HEK293 (cell line): Measurements from ENCODE around the gene PLXNA2.

Source experiments
- CTCF ChIA-PET: fragments of 350-600 bp; formaldehyde crosslinking; extraction: SDS; loops from one replicate; lab custom pipeline; 2021; ENCODE audit warnings: antibody characterized with exemption; lab: Yijun Ruan, JAX
- POLR2A ChIA-PET: fragments of 300-600 bp; formaldehyde crosslinking; extraction: SDS; loops from one replicate; lab custom pipeline; 2020; ENCODE audit warnings: antibody characterized with exemption, inconsistent platforms; lab: Yijun Ruan, JAX
- H3K27ac ChIP-seq: fragments of 200-500 bp; sonication (Bioruptor generic); 2 replicates; pipeline ENCODE4 v1.5.1; 2014; ENCODE audit warnings: low read depth, low read length, control low read depth, inconsistent platforms; ENCODE audit errors: extremely low read depth
- H3K36me3 ChIP-seq, 2 experiments: fragments of 200-500 bp in 1 of 2; sonication (Bioruptor generic) in 1 of 2; 1 replicate in 1 of 2; 2 replicates in 1 of 2; pipeline ENCODE4 v1.5.1; 2014 to 2017; ENCODE audit warnings: inconsistent platforms in 2 of 2, low read length in 2 of 2; ENCODE audit not compliant: control insufficient read depth in 2 of 2, insufficient read depth in 1 of 2
- H3K4me1 ChIP-seq: fragments of 200-500 bp; sonication (Bioruptor generic); 2 replicates; pipeline ENCODE4 v1.5.1; 2014; ENCODE audit warnings: mild to moderate bottlenecking, low read length, inconsistent platforms; ENCODE audit not compliant: control insufficient read depth, insufficient read depth
- H3K4me3 ChIP-seq: 2 replicates; pipeline ENCODE4 v1.5.1; 2011; ENCODE audit warnings: low read depth, mild to moderate bottlenecking, control low read depth, low read length, moderate library complexity
- H3K9me3 ChIP-seq: fragments of 200-500 bp; sonication (Bioruptor generic); 2 replicates; pipeline ENCODE4 v1.5.1; 2014; ENCODE audit warnings: low read depth, low read length, inconsistent platforms; ENCODE audit not compliant: control insufficient read depth, insufficient read depth
- ELK4 ChIP-seq: IDR thresholded peaks from 2 replicates; pipeline ENCODE4 v1.6.1; 2011; ENCODE audit warnings: mild to moderate bottlenecking, low read depth, low read length, borderline replicate concordance
- KLF17 ChIP-seq: fragments of 450-650 bp; formaldehyde crosslinking; IDR thresholded peaks from 2 replicates; pipeline ENCODE4 v1.5.1; 2016; ENCODE audit warnings: missing biosample characterization, missing genetic modification characterization
- OVOL3 ChIP-seq: fragments of 450-650 bp; formaldehyde crosslinking; IDR thresholded peaks from 2 replicates; pipeline ENCODE4 v1.5.1; 2016; ENCODE audit warnings: missing biosample characterization, missing genetic modification characterization
- SP2 ChIP-seq: fragments of 450-650 bp; formaldehyde crosslinking; IDR thresholded peaks from 2 replicates; pipeline ENCODE4 v1.5.1; 2016; ENCODE audit warnings: missing biosample characterization, missing genetic modification characterization
- ZEB2 ChIP-seq: fragments of 450-650 bp; formaldehyde crosslinking; IDR thresholded peaks from 2 replicates; pipeline ENCODE4 v1.5.1; 2016; ENCODE audit warnings: missing biosample characterization, missing genetic modification characterization
- ZNF140 ChIP-seq: fragments of 450-650 bp; formaldehyde crosslinking; IDR thresholded peaks from 2 replicates; pipeline ENCODE4 v1.5.1; 2016; ENCODE audit warnings: missing biosample characterization, missing genetic modification characterization
- ZNF18 ChIP-seq: fragments of 450-650 bp; formaldehyde crosslinking; IDR thresholded peaks from 2 replicates; pipeline ENCODE4 v1.5.1; 2016; ENCODE audit warnings: missing biosample characterization, missing genetic modification characterization
- ZNF2 ChIP-seq: fragments of 450-650 bp; formaldehyde crosslinking; IDR thresholded peaks from 2 replicates; pipeline ENCODE4 v1.5.1; 2016; ENCODE audit warnings: missing biosample characterization, missing genetic modification characterization
- ZNF354C ChIP-seq: fragments of 450-650 bp; formaldehyde crosslinking; IDR thresholded peaks from 2 replicates; pipeline ENCODE4 v1.5.1; 2016; ENCODE audit warnings: missing biosample characterization, missing genetic modification characterization, low read depth, borderline replicate concordance
- ZNF37A ChIP-seq: fragments of 450-650 bp; IDR thresholded peaks from 2 replicates; pipeline ENCODE4 v1.5.1; 2018; ENCODE audit warnings: missing biosample characterization, missing genetic modification characterization
- ZNF416 ChIP-seq: fragments of 450-650 bp; formaldehyde crosslinking; IDR thresholded peaks from 2 replicates; pipeline ENCODE4 v1.5.1; 2016; ENCODE audit warnings: missing biosample characterization, missing genetic modification characterization
- ZNF513 ChIP-seq: fragments of 450-650 bp; IDR thresholded peaks from 2 replicates; pipeline ENCODE4 v1.5.1; 2018; ENCODE audit warnings: missing biosample characterization, missing genetic modification characterization
- ZNF558 ChIP-seq: fragments of 450-650 bp; formaldehyde crosslinking; IDR thresholded peaks from 2 replicates; pipeline ENCODE4 v1.5.1; 2016; ENCODE audit warnings: missing biosample characterization, missing genetic modification characterization
- ZNF561 ChIP-seq: fragments of 450-650 bp; IDR thresholded peaks from 2 replicates; pipeline ENCODE4 v1.5.1; 2018; ENCODE audit warnings: missing biosample characterization, missing genetic modification characterization, borderline replicate concordance
- ZNF600 ChIP-seq: fragments of 450-650 bp; formaldehyde crosslinking; IDR thresholded peaks from 2 replicates; pipeline ENCODE4 v1.5.1; 2016; ENCODE audit warnings: missing biosample characterization, missing genetic modification characterization
- ZNF664 ChIP-seq: fragments of 450-650 bp; formaldehyde crosslinking; IDR thresholded peaks from 2 replicates; pipeline ENCODE4 v1.5.1; 2016; ENCODE audit warnings: missing biosample characterization, missing genetic modification characterization
- ZNF704 ChIP-seq: fragments of 450-650 bp; formaldehyde crosslinking; IDR thresholded peaks from 2 replicates; pipeline ENCODE4 v1.5.1; 2016; ENCODE audit warnings: missing biosample characterization, missing genetic modification characterization
- ZNF707 ChIP-seq: fragments of 450-650 bp; formaldehyde crosslinking; IDR thresholded peaks from 2 replicates; pipeline ENCODE4 v1.5.1; 2016; ENCODE audit warnings: missing biosample characterization, missing genetic modification characterization
- ZNF777 ChIP-seq: fragments of 450-650 bp; formaldehyde crosslinking; IDR thresholded peaks from 2 replicates; pipeline ENCODE4 v1.5.1; 2017; ENCODE audit warnings: missing biosample characterization, missing genetic modification characterization, borderline replicate concordance
- ZSCAN18 ChIP-seq: fragments of 450-650 bp; formaldehyde crosslinking; IDR thresholded peaks from 2 replicates; pipeline ENCODE4 v1.5.1; 2016; ENCODE audit warnings: missing biosample characterization, missing genetic modification characterization
- ZSCAN30 ChIP-seq: fragments of 450-650 bp; IDR thresholded peaks from 2 replicates; pipeline ENCODE4 v1.5.1; 2018; ENCODE audit warnings: missing biosample characterization, mild to moderate bottlenecking, missing genetic modification characterization, moderate library complexity

PLXNA2 gene

GRCh38 chr1:208264469-208265121 lies 20.4 kb upstream of the PLXNA2 start:
- no peaks in the 10 kb centered on the region for H3K36me3 ChIP-seq
- peaks cover 3% of the 10 kb centered on the region; the same call in 1 of the 2 replicates for H3K4me1 ChIP-seq
- H3K27ac ChIP-seq = no peak overlapping the region
- no peak overlapping the region for H3K4me3 ChIP-seq
- no peak for TF ChIP-seq ZNF18 (tag by site-specific recombination)
- no peak for TF ChIP-seq ZNF600 (tag by site-specific recombination)
- TF ChIP-seq SP2 (tag by site-specific recombination) = no peak
- no peak for TF ChIP-seq ZNF2 (tag by site-specific recombination)
- TF ChIP-seq ZNF664 (tag by site-specific recombination) = no peak
- no peak for TF ChIP-seq ZNF707 (tag by site-specific recombination)
- no peak for TF ChIP-seq ZNF704 (tag by site-specific recombination)
- TF ChIP-seq ZNF140 (tag by site-specific recombination) = no peak
- no peak for TF ChIP-seq ZNF37A (tag by site-specific recombination)
- TF ChIP-seq KLF17 (tag by site-specific recombination) = no peak
- TF ChIP-seq ZNF513 (tag by site-specific recombination) = no peak
- TF ChIP-seq ZNF561 (tag by site-specific recombination) = no peak
- TF ChIP-seq ZSCAN30 (tag by site-specific recombination) = no peak
- TF ChIP-seq ZNF354C (tag by site-specific recombination) = no peak
- no peak for TF ChIP-seq ZSCAN18
- TF ChIP-seq ZNF777 (tag by site-specific recombination) = no peak
- ChIA-PET CTCF (no interaction called here), POLR2A (no interaction called here)
- no peaks in the 10 kb centered on the region for H3K9me3 ChIP-seq

- Histone ChIP-seq H3K4me1 (no peaks in the 10 kb centered on the region), H3K4me3 (no peak overlapping the region), H3K9me3 (no peaks in the 10 kb centered on the region), H3K27ac (no peak overlapping the region), H3K36me3 (no peaks in the 10 kb centered on the region)
- ChIA-PET CTCF (interaction anchor here (0.7 to 1.9 kb wide), 4 partner anchors 9 to 152 kb away, joined by 3 to 8 read pairs (median 4); partner anchors contain the start of gene PLXNA2), POLR2A (no interaction called here)
- no peak for TF ChIP-seq ZEB2 (tag by site-specific recombination)
- no peak for TF ChIP-seq ELK4
- TF ChIP-seq OVOL3 (tag by site-specific recombination) = no peak
- no peak for TF ChIP-seq ZNF558 (tag by site-specific recombination)
- no peak for TF ChIP-seq ZNF416
- TF ChIP-seq ZNF513 (tag by site-specific recombination) = no peak
Measured at GRCh38 chr1:208261874-208262273, 17.7 kb upstream of the PLXNA2 start.
